Uterus (tissue), 4 donors: ENCODE measurements around the gene PACRG. TPM values are rescaled to one million over a fixed set of nuclear protein-coding genes. Genes with fewer than 3 reads are reported as not detected.

Experiments used
- DNase-seq, 2 donors: peaks; one replicate each; pipeline ENCODE4 v3.0.0-alpha.2; 2019 to 2020
- H3K27ac ChIP-seq, 2 donors: fragments of 200-600 bp; sonication (generic); 1 replicate in 1 of 2; 2 replicates in 1 of 2; pipeline ENCODE4 v1.5.1; 2016 to 2018
- H3K27me3 ChIP-seq, 2 donors: fragments of 200-600 bp; sonication (generic); one replicate each; pipeline ENCODE4 v1.5.1; 2018 to 2019; ENCODE audit warnings: control low read depth in 1 of 2
- H3K36me3 ChIP-seq, 2 donors: fragments of 200-600 bp; sonication (generic); one replicate each; pipeline ENCODE4 v1.5.1; 2019; ENCODE audit warnings: control low read depth in 1 of 2
- H3K4me1 ChIP-seq, 2 donors: fragments of 200-600 bp; sonication (generic); one replicate each; pipeline ENCODE4 v1.5.1; 2018 to 2019; ENCODE audit warnings: control low read depth in 1 of 2
- H3K4me3 ChIP-seq, 2 donors: fragments of 200-600 bp; sonication (generic); 1 replicate in 1 of 2; 2 replicates in 1 of 2; pipeline ENCODE4 v1.5.1; 2018 to 2019; ENCODE audit warnings: mild to moderate bottlenecking in 1 of 2
- H3K9me3 ChIP-seq, 2 donors: fragments of 200-600 bp; sonication (generic); one replicate each; pipeline ENCODE4 v1.5.1; 2019; ENCODE audit warnings: control low read depth in 1 of 2
- CTCF ChIP-seq, 4 experiments: fragments of 200-600 bp in 2 of 4; fragments of 450-650 bp in 2 of 4; sonication (generic) in 2 of 4; IDR thresholded peaks; one replicate each; pipeline ENCODE4 v1.5.1; 2016 to 2019; ENCODE audit warnings: antibody characterized with exemption in 4 of 4, mild to moderate bottlenecking in 2 of 4, moderate library complexity in 1 of 4
- POLR2A ChIP-seq, 2 donors: fragments of 450-650 bp; IDR thresholded peaks; one replicate each; pipeline ENCODE4 v1.6.1; 2016; ENCODE audit warnings: antibody characterized with exemption in 2 of 2, mild to moderate bottlenecking in 1 of 2, moderate library complexity in 1 of 2
- intact Hi-C: fragments of 100-400 bp; cut with DNase I; formaldehyde crosslinking; loops from one replicate; pipeline ENCODE4 v1.15.1; 2023; ENCODE audit warnings: low total_unique reads
- small RNA-seq: library from RNA; depleted of rRNA; stranded (forward); fragments of <200 nt; gene quantifications from one replicate; pipeline ENCODE3, GENCODE V24; 2016
- total RNA-seq, 4 donors: library from RNA; depleted of rRNA in 3 of 4; stranded (reverse); fragments of >200 nt in 3 of 4; gene quantifications; one replicate each; pipeline versions ENCODE4 v1.1.0 to v1.2.4, GENCODE V29; 2014 to 2023
- donor health status: DM: yes; HTN: yes; CAD: no.

The PACRG gene
- total RNA-seq, 4 donors from 2014 or later, result 4.6 to 12.3 (median 7.5) TPM

- intact Hi-C loops, result no loop called here
Measured at GRCh38 chr6:163364641-163365040, 636.9 kb downstream of the PACRG start.

More at GRCh38 chr6:163364641-163365040, 636.9 kb downstream of the PACRG start:
- Histone ChIP-seq H3K36me3 (no peaks in the 10 kb centered on the region), H3K9me3 (no peaks in the 10 kb centered on the region), H3K4me3 (no peak overlapping the region), H3K27me3 (no peaks in the 10 kb centered on the region), H3K4me1 (no peaks in the 10 kb centered on the region), H3K27ac (no peak overlapping the region)
- no peak for DNase-seq
- TF ChIP-seq CTCF (IDR thresholded peaks at IDR 0.05), result no peak
- TF ChIP-seq POLR2A (IDR thresholded peaks at IDR 0.05), result no peak

Small RNAs within 50 kb of the gene (small RNA-seq; reads per million reads assigned to genes)
- gene AL031121.1 (not detected), gene AL590286.1 (not detected)

Other genes with a start within 250 kb of the PACRG start
- gene PRKN, start 208 bp upstream of the PACRG start, total RNA-seq, result 10 to 100 TPM; 10.2 to 21.3 (median 13.1) TPM